ENCODE results near the gene TTC33. TPM values are rescaled to one million over a fixed set of nuclear protein-coding genes. Genes with fewer than 3 reads are reported as not detected.

TTC33 gene
- total RNA-seq, 1 experiment from 2014 or later: 12.6 TPM

GRCh38 chr5:40572391-40572790 is 183.4 kb downstream of the TTC33 start:
- no peaks in the 10 kb centered on the region for H3K36me3 ChIP-seq (ENCODE audit: control insufficient read depth, insufficient read depth, low read length)
- CTCF ChIA-PET: no interaction called here
- H3K27me3 ChIP-seq (ENCODE audit: control insufficient read depth, insufficient read depth, low read length): no peaks in the 10 kb centered on the region
- ATAC-seq (no peak), DNase-seq (ENCODE audit: low read depth, low spot score) (no peak)
- POLR2A ChIA-PET: no interaction called here
- no peak overlapping the region for H3K4me3 ChIP-seq (ENCODE audit: low read depth in 2 of 2, low read length in 2 of 2)
- TF ChIP-seq REST (IDR thresholded peaks at IDR 0.05; ENCODE audit: insufficient read depth in 1 of 2, low read depth in 2 of 2, low read length in 1 of 2): no peak
- TF ChIP-seq SIN3A (IDR thresholded peaks at IDR 0.05; ENCODE audit: borderline replicate concordance, insufficient read depth, low read depth, low read length): no peak
- no peak for TF ChIP-seq TCF7L2 (IDR thresholded peaks at IDR 0.05; ENCODE audit: low read depth, low read length)
- no peak for TF ChIP-seq POLR2AphosphoS5 (IDR thresholded peaks at IDR 0.05; ENCODE audit: low read depth, low read length)
- TF ChIP-seq CTCF (IDR thresholded peaks at IDR 0.05): no peak
- no peaks in the 10 kb centered on the region for H3K9me3 ChIP-seq (ENCODE audit: control insufficient read depth, insufficient read depth, low read depth, low read length)
- H3K27ac ChIP-seq (ENCODE audit: low read length): no peak overlapping the region
- H3K4me1 ChIP-seq (ENCODE audit: control insufficient read depth, insufficient read depth, low read length): no peaks in the 10 kb centered on the region
- no TSS peak for BruUV-seq (replicated peaks)
- intact Hi-C loops (cut with micrococcal nuclease; ENCODE audit: unreplicated experiment) (no loop called here), in situ Hi-C loops (cut with HindIII; ENCODE audit: low pct_unique_long_range_greater_than_20kb, low sequenced_read_pairs) (no loop called here)

GRCh38 chr5:40571729-40572128 is 184.0 kb downstream of the TTC33 start:
- no peaks in the 10 kb centered on the region for H3K36me3 ChIP-seq (ENCODE audit: control insufficient read depth, insufficient read depth, low read length)
- no peak for TF ChIP-seq CTCF (IDR thresholded peaks at IDR 0.05)
- TF ChIP-seq SIN3A (IDR thresholded peaks at IDR 0.05; ENCODE audit: borderline replicate concordance, insufficient read depth, low read depth, low read length): no peak
- no peak for TF ChIP-seq TCF7L2 (IDR thresholded peaks at IDR 0.05; ENCODE audit: low read depth, low read length)
- no peak for TF ChIP-seq REST (IDR thresholded peaks at IDR 0.05; ENCODE audit: insufficient read depth in 1 of 2, low read depth in 2 of 2, low read length in 1 of 2)
- TF ChIP-seq POLR2AphosphoS5 (IDR thresholded peaks at IDR 0.05; ENCODE audit: low read depth, low read length): no peak
- H3K4me1 ChIP-seq (ENCODE audit: control insufficient read depth, insufficient read depth, low read length): no peaks in the 10 kb centered on the region
- DNase-seq (ENCODE audit: low read depth, low spot score) (no peak), ATAC-seq (no peak)
- ChIA-PET POLR2A (no interaction called here), CTCF (no interaction called here)
- intact Hi-C loops (cut with micrococcal nuclease; ENCODE audit: unreplicated experiment): no loop called here
- no TSS peak for BruUV-seq (replicated peaks)
- in situ Hi-C loops (cut with HindIII; ENCODE audit: low pct_unique_long_range_greater_than_20kb, low sequenced_read_pairs): no loop called here
- no peak overlapping the region for H3K27ac ChIP-seq (ENCODE audit: low read length)
- H3K27me3 ChIP-seq (ENCODE audit: control insufficient read depth, insufficient read depth, low read length): no peaks in the 10 kb centered on the region
- no peaks in the 10 kb centered on the region for H3K9me3 ChIP-seq (ENCODE audit: control insufficient read depth, insufficient read depth, low read depth, low read length)
- H3K4me3 ChIP-seq (ENCODE audit: low read depth in 2 of 2, low read length in 2 of 2): no peak overlapping the region
